HG03139 (cell line): ENCODE measurements around the gene NHSL2.

ENCODE experiments used
- ATAC-seq: cut with Tn5 transposase; IDR thresholded peaks from one replicate; pipeline ENCODE4 v1.9.1; 2021; ENCODE audit not compliant: unreplicated experiment

NHSL2 gene

DNA sequence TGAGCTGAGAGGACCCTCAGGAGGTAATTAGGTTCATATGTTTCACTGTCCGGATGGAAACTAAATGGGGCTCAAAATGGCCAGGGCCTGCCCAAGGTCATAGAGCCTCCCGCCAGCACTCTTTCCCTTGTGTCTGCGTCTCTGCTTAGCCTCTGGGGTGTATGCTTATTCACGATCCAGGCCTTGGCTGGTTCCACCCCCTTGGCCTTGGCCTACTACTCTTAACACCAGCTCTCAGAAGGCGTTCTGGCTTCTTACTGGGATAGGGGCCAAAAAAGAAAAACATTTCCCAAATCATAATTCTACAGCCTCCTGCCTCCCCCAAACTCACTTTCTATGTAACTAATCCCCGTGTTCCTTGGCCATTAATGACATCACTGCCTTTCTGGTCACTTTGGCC, 152.3 kb downstream of the NHSL2 start:
- no peak for ATAC-seq

DNA sequence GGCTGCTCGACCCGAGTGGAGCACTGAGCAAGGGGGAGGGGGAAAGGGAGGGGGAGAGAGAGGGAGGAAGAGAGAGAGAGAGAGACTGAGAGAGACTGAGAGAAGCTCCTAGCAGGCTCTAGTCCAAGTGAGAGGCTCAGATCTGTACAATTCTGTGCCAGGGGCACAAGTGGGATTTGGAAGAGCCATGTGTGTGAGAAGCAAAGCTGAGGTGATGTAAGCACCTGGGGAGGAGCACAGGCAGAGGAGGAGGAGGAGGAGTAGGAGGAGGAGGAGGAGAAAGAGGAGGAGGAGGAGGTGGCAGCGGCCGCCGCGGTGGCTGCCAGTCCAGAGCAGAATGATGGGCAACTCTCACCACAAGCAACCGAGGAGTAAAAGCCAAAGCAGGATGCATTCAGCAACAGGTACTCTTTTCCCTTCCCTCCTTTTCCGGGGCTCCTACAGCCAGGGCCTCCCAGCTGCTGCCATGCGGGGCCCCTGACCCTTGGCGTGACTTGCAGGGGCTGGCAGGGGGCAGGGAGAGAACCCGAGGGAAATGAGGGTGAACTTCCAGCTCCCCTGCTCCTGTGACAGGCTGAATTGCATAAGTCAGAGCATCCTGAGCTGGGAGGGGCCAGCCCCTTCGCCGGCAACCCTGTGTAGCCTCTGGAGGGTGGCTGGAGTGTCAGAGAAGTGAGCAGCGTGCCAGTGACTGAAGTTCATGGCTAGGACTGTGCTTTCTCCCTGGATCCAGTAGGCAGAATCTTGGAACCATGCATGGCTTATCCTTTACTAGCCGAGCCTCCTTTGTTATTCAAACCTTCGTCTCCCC, 158.9 kb downstream of the NHSL2 start:
- ATAC-seq, result no peak

DNA sequence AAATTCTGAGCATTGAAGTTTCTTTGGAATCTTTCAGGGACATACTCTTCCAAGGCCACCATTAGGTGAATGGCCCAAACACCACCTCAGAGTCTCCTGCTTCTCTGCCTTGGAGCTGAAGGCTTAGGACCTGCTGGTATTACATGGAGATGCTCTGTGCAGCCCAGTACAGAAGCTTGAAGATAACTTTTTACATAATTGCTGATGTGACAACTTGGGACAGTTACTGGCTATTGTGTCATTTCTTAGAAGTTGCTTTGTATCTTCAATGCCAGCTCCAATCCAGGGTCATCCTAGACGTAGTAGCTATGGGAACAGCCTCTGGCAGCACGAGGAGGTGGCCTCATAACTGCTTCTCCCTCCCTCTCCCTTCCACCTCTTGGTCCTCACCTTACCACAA, 160.6 kb downstream of the NHSL2 start:
- ATAC-seq, result no peak

DNA sequence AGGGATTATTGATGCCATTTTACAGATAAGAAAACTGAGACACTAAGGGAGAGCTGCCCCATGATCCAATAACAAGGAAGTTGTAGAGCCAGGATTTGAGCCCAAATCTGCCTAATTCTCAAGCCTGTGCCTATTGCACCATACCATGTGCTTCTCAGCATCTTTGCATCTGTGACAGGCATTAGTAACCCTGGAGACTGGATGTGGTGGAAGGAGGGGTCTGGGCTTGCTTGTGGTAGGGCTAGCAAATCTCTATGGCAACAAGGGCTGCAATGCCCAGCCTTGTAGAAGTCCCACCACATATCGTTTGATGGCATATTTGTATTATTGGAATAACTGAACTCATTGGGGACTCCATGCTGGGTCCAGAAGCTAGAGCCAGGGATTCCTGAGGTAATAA, 163.0 kb downstream of the NHSL2 start:
- no peak for ATAC-seq

DNA sequence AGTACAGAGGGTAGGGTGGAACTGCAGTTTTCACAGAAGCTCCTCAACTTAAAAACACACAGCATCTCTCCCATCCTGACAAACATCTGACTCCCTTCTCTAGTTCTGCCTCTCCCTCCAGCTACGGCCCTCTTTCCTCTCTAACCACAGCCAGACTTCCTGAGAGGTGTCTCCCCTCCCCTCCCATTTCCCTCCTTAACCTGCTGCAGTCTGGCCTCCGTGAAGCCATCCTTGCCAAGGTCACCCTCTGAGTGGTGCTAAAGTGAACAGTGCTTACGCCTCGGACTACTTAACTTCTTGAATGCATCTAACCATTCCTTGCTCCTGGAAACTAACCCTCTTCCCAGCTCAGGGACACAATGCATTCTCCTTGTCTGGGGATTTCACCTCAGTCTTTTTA, 167.8 kb downstream of the NHSL2 start:
- ATAC-seq, result no peak

DNA sequence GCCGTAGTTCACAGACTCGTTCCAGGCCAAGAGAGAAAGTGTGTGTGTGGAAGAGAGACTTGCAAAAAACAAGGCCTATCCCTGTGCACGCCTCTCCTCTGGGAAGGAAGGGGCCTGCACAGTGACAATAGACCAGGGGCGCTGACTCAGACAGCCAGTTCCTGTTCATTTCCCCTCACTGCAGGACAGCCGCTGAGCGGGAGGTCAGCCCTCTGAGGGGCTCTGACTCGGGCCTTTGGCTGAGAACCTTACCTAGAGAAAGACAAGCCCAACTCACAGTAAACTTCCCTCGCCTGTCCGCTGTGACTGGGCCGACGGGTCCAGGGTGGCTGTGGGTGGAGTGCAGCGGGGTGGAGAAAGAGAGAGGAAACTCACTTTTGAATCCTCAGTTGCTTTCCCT, 169.0 kb downstream of the NHSL2 start:
- no peak for ATAC-seq

DNA sequence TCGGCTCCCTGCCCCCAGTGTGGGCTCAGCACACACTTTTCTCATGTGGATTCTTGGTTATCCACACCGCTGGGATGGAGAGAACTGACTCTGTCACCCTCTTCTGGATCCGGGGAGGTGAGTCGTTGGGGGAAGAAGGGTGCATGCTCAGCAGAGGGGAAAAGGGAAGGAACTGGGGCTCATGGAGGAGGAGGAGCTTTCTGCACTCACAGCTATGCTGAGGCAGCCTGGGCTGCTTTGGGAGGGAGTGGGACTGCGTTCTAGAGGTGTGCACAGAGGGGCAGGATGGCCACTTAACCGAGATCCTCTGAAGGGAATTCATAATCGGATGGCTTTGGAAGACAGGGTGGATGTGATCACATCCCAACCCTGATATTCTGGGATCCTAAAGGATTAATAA, 169.5 kb downstream of the NHSL2 start:
- no peak for ATAC-seq

DNA sequence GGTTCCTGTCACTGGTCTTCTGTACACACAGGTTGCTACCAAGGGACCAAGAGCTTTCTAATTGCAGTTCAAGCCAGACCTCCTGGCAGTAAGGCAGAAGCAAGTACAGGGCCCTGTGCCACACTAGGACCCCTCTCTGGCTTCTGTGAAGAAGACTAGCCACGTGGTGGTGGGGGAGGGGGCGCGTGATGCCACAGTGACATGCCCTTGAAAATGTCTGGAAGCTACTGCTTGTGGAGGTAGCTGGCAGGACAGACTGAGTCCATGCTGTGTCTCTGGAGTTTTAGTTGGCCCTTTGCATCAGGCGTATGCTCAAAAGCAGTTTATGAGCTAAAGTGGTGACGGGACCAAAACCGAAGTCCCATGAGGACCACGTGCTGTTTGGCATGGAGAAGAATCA, 170.2 kb downstream of the NHSL2 start:
- ATAC-seq, result no peak

DNA sequence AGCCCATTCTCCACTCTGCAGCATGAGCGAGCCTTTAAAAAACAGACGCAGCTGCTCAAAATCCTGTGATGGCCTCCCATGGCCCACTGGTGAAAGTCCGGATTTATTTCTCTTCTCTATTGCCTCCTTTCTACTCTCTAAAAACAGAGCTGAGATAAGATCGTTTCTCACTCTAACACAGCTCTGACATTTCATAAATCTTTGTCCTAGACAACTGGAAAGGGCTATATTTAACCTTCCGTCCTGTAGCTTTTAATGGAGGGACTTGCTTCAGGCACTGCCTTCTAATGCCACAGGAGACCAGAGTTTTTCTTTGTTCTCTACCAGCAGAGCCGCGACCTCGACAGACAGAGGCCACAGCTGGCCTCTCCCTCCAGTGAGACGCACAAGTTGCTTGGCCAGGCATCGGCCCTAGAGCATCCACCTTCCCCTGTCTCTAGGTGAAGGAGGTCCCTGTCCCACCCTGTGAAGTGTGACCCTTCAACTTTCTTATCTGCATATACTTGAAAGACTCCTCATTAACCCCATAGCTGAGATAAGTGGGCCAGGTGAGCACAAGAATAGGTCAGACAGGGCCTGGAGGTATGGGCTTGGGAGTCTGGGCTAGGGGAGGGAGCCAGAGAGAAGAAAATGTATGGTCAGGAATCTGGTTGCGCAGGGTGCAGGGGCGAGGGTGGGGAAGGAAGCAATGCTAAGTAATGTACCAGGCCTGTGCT, 171.1 kb downstream of the NHSL2 start:
- ATAC-seq, result no peak

DNA sequence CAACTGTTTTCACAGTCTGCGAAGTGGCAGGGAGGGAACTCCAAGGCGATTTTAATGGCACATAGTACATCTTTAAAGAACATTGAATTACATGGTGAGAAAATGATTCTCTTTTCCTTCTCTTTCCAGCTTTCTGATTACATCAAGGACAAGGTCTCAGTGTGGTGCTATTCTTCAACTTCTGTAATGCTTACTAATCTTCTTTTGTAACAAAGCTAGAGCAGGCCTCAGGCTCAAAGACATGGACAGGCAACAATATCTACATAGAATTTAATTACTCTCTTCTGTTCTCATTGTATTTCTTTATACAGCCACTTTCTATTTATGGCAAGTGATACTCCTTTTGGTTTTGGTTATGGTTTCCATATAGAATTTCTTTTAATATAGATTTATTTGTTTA, 172.6 kb downstream of the NHSL2 start:
- ATAC-seq, result no peak

DNA sequence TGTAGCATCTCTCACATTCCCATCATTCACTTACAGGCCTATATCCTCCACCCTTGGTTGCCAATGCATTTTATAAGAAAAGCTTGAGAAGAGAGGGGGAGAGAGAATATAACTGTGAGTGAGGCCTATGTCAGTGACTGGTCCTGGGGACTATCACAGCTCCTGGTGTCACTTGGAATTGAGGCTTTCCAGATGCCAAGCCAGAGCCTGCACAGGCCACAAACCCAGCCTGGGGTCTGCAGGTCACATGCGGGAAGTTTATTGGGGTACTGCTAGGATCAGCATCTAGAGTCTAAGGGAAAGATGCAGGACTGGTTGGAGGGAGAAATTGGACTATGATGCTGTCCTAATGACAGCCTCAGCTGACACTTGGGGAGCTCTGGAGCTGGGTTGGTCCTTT, 173.5 kb downstream of the NHSL2 start:
- ATAC-seq, result no peak

DNA sequence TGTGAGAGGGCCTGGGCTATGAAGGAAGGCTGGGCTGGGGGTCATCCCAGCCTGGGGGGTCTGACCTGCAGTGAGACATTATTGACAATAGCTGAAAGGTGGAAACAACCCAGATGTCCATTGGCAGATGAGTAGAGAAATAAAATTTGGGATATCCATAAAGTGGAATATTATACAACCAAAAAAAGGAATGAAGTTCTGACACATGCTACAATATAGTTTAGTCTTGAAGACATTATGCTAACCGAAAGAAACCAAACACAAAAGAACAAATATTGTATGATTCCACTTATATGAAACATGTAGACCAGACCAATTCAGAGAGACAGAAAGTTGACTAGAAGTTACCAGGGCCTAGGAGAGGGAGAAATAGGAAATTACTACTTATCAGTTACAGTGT, 176.3 kb downstream of the NHSL2 start:
- no peak for ATAC-seq

DNA sequence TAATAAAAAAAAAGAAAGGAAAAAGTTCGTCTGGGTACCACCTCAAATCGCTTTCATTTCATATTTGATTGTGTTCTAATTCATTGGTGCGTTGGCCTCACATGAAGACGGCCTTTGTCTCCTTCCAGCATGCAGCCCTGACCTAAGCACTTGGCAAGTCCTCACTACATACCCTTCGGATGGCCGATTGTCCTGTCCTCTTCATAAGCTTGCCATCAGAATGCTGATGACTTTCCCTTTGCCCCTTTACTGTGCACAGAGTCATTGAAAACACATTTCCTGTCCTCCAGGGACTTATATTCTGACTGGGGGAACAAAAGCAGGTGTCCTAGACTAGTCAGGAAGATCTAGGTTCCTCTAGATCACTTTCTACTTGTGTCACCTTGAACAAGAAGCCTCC, 178.1 kb downstream of the NHSL2 start:
- ATAC-seq, result no peak

DNA sequence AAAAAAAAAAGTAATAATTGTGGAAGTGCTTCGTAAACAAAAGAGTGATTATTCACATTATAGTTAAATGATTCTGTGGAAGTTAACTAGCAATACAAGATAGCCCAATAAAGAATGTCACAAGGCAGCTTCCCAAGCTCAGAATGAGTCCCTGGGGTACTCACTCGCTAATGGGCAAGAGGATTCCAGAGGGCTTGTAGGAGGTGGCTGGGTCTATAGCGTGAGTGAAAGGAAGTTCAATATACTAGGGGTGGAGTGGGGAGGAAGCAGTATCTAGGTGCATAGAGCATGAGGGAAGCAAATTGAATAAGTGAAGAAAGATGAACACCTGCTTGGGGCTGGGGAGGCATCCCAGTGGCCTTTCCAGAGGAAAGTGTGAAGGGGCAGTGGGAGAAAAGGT, 178.6 kb downstream of the NHSL2 start:
- no peak for ATAC-seq

DNA sequence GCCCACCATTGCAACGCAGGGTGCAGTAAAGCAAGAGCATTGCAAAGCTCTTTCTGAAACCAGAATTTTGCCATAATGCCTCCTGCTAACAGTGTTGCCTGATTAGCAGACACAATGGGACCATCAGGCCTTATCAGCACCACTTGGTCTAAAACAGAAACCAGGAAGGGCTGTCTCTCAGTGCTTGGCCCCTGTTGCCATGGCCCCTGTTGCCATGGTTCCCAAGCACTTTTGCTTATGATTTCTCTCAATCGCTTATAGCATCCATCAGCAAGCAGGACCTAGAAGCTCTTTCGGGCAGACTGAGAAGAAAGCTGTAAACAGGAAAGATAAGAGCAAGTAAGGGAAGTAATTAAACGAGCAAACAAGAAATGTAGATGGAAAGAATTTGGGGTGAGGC, 184.2 kb downstream of the NHSL2 start:
- ATAC-seq, result peak; percentile 84

DNA sequence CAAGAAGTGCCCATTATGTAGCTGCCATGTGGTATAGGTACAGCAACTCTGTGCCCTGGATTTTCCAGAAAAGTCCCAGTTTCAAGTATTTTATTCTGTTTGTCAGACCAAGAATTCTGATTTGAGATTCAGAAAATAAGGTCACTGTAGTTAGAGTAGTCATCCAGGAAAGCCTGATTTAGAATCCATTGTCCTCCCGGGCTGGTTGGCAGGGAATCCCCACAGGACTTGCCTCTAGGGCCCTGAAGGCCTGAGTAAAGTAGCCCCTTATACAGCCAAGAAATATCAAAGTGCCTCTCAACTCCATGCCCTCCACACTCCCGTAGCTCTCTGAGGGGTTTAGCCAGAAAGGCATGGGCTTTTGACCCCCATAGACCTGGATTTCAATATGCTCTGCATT, 184.7 kb downstream of the NHSL2 start:
- no peak for ATAC-seq

DNA sequence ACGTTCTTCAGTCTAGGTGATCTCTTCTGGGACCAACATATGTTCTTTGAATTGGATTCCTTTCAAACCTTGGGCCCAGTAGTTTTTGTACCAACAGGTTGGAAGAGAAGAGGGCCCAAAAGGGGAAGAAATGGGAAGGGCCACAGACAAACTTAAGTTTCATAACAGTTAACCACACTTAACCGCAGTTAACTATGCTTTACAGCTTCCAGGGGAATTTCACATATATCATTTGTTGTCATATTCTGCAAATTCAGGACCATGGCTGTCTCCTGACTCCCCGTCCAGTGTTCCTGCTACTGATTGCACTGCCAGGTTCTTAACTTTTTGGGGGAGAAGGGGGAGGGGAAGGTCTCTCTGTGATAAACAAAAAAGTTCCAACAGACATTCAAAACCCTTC, 186.5 kb downstream of the NHSL2 start:
- ATAC-seq, result no peak

DNA sequence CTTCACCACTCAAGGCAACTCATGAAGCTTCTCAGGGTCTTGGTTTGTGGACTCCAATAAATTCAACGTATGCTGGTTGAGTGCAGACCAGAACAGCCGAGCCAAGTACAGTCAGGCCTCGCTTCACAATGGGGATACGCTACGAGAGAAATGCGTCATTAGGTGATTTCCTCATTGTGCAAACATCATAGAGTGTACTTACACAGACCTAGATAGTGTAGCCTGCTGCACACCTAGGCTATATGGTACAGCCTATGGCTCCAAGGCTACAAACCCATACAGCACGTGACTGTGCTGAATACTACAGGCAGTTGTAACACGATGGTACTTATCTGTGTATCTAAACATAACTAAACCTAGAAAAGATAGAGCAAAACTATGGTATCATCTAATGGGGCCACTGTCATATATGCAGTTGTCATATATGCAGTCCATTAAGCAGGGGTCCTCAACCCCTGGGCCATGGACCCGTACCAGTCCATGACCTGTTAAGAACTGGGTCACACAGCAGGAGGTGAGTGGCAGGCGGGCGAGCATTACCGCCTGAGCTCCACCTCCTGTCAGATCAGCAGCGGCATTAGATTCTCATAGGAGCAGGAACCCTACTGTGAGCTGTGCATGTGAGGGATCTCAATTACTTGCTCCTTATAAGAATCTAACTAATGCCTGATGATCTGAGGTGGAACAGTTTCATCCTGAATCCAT, 189.6 kb downstream of the NHSL2 start:
- ATAC-seq, result no peak

DNA sequence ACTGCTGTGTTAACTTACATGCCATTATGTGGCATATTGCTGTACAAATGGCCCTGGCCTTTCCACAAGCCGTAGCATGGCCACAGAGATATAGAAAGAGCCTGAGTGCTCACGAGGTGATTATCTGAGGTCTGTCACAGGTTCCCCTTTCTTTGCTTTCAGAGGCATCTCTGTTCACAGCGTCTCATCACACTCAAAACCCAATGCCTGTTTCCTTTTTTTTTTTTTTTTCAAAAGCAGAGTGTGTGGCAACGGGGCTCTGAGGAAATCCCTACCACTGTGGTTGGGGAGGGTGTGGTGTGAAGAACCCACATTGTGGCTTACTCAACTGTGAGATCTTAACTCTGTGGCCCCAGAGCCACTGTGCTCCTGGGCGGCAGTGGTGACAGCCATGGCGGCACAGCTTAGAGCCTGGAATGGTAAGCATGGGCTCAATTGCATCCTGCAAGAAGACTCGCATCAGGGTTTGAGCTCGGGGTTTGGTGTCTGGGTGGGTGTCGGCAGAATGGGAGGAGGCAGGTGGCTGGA, 190.2 kb downstream of the NHSL2 start:
- ATAC-seq, result peak; percentile 62

DNA sequence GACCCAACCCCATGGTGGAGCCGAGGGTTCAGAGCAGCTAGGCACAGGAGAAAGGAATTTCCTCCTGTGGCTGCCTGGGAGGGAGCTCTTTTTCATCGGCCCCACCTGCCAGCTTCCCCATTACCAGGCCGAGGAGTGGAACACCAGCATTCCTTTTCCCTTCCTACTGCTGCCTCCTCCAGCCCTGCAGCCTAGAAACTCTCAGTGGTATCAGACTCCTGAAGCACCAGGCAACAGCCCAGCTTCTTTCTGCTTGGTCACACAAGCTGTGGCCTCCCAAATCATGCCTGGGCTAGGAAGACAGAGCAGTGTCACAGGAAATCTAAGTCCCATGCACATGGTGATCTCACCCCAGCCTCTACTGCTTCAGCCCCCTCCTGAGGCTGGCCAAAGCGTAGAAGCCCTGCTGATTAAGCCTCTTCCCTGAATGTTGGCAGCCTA, 191.0 kb downstream of the NHSL2 start:
- no peak for ATAC-seq

DNA sequence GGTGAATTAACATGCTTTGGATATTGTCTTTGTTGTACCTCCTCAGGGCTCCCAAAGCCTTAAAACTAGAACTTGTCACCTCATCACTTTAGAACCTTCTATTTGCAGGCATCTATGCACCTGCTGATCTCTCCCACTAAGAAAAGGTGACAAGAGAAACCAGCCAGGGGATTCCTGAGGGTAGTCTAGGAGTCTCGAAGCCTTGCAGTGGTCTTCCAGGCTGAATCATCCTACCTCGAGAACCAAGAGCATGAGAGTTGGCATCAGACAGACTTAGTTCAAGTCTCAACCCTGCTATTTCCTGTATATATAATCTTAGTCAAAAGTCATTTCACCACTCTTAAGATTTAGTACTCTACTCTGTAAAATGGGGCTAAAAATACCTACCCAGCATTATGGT, 191.5 kb downstream of the NHSL2 start:
- no peak for ATAC-seq

DNA sequence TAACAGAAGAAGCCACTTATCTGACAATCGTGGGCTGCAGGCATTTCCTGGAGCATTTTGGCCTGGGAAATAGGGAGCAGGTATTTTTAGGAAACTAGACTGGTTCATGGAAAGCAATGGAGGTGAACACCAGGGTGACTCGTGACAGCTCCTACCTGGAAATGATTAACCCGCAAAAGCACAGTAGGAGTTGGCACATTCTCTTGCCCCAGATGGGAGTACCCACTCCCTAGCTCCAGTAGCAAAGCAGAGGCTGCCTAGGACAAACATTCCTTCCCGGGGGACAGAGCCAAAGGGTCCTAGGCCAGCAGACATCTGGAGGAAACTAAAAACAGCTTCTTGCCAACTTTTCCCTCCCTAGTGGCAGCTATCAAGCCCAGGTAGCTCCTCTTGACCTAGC, 192.1 kb downstream of the NHSL2 start:
- no peak for ATAC-seq
